Activated CD8-positive, alpha-beta T cell treated with anti-CD3 and anti-CD28 coated beads for 36 hours (primary cell): Measurements from ENCODE around the gene OPN1MW. TPM values are rescaled to one million over a fixed set of nuclear protein-coding genes. Genes with fewer than 3 reads are reported as not detected.
"Not testable (repeated sequence)": the region's sequence is repeated elsewhere in the genome, so short reads cannot be mapped to it uniquely, and the experiment has no call there.

Experiments used
- ATAC-seq: fragments of 200-7000 bp; cut with Tn5 transposase; one replicate; pipeline ENCODE4 v1.10.0; 2021; ENCODE audit warnings: mild to moderate bottlenecking, moderate library complexity
- CTCF ChIA-PET: fragments of 350-600 bp; sonication (Branson Sonifier 250); formaldehyde crosslinking; loops from one replicate; lab custom pipeline; 2021; ENCODE audit warnings: antibody characterized with exemption; lab: Charles Lee
- POLR2A ChIA-PET: fragments of 350-600 bp; sonication (Branson Sonifier 250); formaldehyde crosslinking; loops from one replicate; lab custom pipeline; 2021; ENCODE audit warnings: antibody characterized with exemption; lab: Charles Lee
- DNase-seq: peaks from one replicate; pipeline ENCODE4 v3.0.0-alpha.2; 2020
- H3K27ac Mint-ChIP-seq: one replicate; pipeline ENCODE4 v1.8.0; 2021; ENCODE audit warnings: mild to moderate bottlenecking, mixed read lengths
- H3K27me3 Mint-ChIP-seq: one replicate; pipeline ENCODE4 v1.8.0; 2021; ENCODE audit warnings: mixed read lengths
- H3K36me3 Mint-ChIP-seq: one replicate; pipeline ENCODE4 v1.8.0; 2021; ENCODE audit warnings: low read depth, mixed read lengths
- H3K4me1 Mint-ChIP-seq: one replicate; pipeline ENCODE4 v1.8.0; 2021; ENCODE audit warnings: low read depth, mixed read lengths
- H3K4me3 Mint-ChIP-seq: one replicate; pipeline ENCODE4 v1.8.0; 2021; ENCODE audit warnings: mild to moderate bottlenecking, moderate library complexity, mixed read lengths
- H3K9me3 Mint-ChIP-seq: one replicate; pipeline ENCODE4 v1.8.0; 2021; ENCODE audit warnings: mixed read lengths
- intact Hi-C: fragments of 100-400 bp; cut with micrococcal nuclease; formaldehyde crosslinking; loops from one replicate; pipeline ENCODE4 v1.10.0; 2022
- total RNA-seq, 2 experiments: library from RNA; stranded (reverse); gene quantifications; one replicate each; pipeline ENCODE4 v1.2.3, GENCODE V29; 2021
- TF ChIP-seq, protein P1 (sequence below): fragments of 200-600 bp; IDR thresholded peaks from one replicate; pipeline ENCODE4 v1.8.0; 2022; ENCODE audit warnings: antibody characterized with exemption, mild to moderate bottlenecking

The OPN1MW gene
- total RNA-seq, 2 experiments from 2014 or later, result not detected

GRCh38 chrX:154140742-154141141, 41.7 kb upstream of the OPN1MW start:
- no peaks in the 10 kb centered on the region for H3K36me3 Mint-ChIP-seq
- peaks cover 9% of the 10 kb centered on the region for H3K4me1 Mint-ChIP-seq
- CTCF ChIA-PET, result no interaction called here
- no peak for ATAC-seq
- no peak overlapping the region for H3K4me3 Mint-ChIP-seq
- POLR2A ChIA-PET, result no interaction called here
- DNase-seq, result no peak
- no peaks in the 10 kb centered on the region for H3K9me3 Mint-ChIP-seq
- no peak overlapping the region for H3K27ac Mint-ChIP-seq
- intact Hi-C loops, result no loop called here
- no peaks in the 10 kb centered on the region for H3K27me3 Mint-ChIP-seq
- TF ChIP-seq, protein P1, sequence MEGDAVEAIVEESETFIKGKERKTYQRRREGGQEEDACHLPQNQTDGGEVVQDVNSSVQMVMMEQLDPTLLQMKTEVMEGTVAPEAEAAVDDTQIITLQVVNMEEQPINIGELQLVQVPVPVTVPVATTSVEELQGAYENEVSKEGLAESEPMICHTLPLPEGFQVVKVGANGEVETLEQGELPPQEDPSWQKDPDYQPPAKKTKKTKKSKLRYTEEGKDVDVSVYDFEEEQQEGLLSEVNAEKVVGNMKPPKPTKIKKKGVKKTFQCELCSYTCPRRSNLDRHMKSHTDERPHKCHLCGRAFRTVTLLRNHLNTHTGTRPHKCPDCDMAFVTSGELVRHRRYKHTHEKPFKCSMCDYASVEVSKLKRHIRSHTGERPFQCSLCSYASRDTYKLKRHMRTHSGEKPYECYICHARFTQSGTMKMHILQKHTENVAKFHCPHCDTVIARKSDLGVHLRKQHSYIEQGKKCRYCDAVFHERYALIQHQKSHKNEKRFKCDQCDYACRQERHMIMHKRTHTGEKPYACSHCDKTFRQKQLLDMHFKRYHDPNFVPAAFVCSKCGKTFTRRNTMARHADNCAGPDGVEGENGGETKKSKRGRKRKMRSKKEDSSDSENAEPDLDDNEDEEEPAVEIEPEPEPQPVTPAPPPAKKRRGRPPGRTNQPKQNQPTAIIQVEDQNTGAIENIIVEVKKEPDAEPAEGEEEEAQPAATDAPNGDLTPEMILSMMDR, result no peak

- TF ChIP-seq, protein P1, result no peak
- H3K27me3 Mint-ChIP-seq, result no peaks in the 10 kb centered on the region
- no peak for ATAC-seq
- H3K27ac Mint-ChIP-seq, result no peak overlapping the region
- no peak overlapping the region for H3K4me3 Mint-ChIP-seq
- intact Hi-C loops, result no loop called here
- H3K4me1 Mint-ChIP-seq, result no peaks in the 10 kb centered on the region
- H3K9me3 Mint-ChIP-seq, result no peaks in the 10 kb centered on the region
- H3K36me3 Mint-ChIP-seq, result no peaks in the 10 kb centered on the region
- ChIA-PET POLR2A (no interaction called here), CTCF (no interaction called here)
- DNase-seq, result no peak
Observed at GRCh38 chrX:154142386-154142785, 40.0 kb upstream of the OPN1MW start.

DNA sequence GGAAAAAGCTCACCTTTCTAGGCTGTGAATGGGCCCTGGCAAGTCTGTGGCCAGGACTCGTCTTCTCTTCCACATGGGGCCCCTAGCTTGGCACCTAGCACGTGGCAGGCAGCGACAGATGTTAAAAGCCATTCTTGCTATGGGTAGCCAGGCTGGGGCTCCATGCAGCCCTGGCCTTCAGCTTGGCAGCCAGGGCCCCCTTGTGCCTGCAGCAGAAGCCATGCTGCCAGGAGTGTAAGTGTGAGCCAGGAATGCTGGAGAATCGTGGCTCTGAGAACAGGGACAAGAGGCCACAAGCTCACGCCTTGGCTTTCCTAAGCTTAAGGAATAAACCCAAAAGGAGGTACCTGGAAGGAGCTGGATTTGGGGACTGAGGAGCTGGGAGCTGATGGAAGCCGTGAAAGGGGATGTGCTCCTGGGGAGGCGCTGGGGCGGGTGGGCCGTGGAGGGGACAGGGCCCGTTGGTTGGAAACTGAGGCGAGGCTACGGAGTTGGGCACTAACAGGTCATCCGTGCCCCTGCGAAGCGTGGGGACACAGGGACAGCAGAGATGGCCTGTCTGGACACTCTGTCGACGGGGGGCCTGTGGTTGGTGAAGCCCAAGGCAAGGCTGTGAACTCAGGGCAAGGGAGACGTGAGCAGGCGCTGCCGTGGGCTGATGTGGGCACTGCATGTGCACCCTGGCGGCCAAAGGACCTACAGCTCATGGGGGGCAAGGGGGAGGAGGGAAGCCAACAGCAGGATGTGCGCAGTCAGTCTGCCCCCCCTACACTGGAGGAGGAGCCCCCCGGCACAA, 39.2 kb upstream of the OPN1MW start:
- ChIA-PET CTCF (no interaction called here), POLR2A (no interaction called here)
- H3K27me3 Mint-ChIP-seq, result no peaks in the 10 kb centered on the region
- TF ChIP-seq, protein P1, result no peak
- ATAC-seq (no peak), DNase-seq (no peak)
- no peaks in the 10 kb centered on the region for H3K36me3 Mint-ChIP-seq
- no peaks in the 10 kb centered on the region for H3K9me3 Mint-ChIP-seq
- no peak overlapping the region for H3K27ac Mint-ChIP-seq
- intact Hi-C loops, result no loop called here
- no peak overlapping the region for H3K4me3 Mint-ChIP-seq
- H3K4me1 Mint-ChIP-seq, result no peaks in the 10 kb centered on the region

GRCh38 chrX:154144010-154144409, 38.4 kb upstream of the OPN1MW start, which contains the start of gene OPN1LW:
Gene OPN1LW (plus strand): TSS chrX:154144243. CDS start chrX:154144284, 41 bp downstream.
- DNase-seq, H3K4me1 Mint-ChIP-seq, H3K36me3 Mint-ChIP-seq, H3K27me3 Mint-ChIP-seq, CTCF ChIA-PET, H3K27ac Mint-ChIP-seq, H3K9me3 Mint-ChIP-seq, H3K4me3 Mint-ChIP-seq, intact Hi-C loops, ATAC-seq, POLR2A ChIA-PET: not testable (repeated sequence)

- POLR2A ChIA-PET, CTCF ChIA-PET: not testable (repeated sequence)
Observed at GRCh38 chrX:154151030-154151429, 31.4 kb upstream of the OPN1MW start.

DNA sequence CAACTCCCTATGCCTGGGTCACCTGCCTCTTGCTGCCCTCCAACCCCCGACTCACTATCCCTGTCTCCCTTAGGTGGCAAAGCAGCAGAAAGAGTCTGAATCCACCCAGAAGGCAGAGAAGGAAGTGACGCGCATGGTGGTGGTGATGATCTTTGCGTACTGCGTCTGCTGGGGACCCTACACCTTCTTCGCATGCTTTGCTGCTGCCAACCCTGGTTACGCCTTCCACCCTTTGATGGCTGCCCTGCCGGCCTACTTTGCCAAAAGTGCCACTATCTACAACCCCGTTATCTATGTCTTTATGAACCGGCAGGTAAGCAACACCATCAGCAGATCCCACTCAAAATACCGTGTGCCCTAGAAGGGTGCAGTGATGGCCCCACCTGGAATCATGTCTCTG, 26.2 kb upstream of the OPN1MW start:
- CTCF ChIA-PET, intact Hi-C loops: not testable (repeated sequence)

More at GRCh38 chrX:154151030-154151429, 31.4 kb upstream of the OPN1MW start:
- H3K27me3 Mint-ChIP-seq, H3K9me3 Mint-ChIP-seq, H3K4me3 Mint-ChIP-seq, H3K4me1 Mint-ChIP-seq, H3K27ac Mint-ChIP-seq, intact Hi-C loops, DNase-seq, ATAC-seq, H3K36me3 Mint-ChIP-seq: not testable (repeated sequence)

GRCh38 chrX:154157207-154157606, 25.2 kb upstream of the OPN1MW start:
- H3K36me3 Mint-ChIP-seq, H3K9me3 Mint-ChIP-seq, H3K4me3 Mint-ChIP-seq, H3K27ac Mint-ChIP-seq, ATAC-seq, DNase-seq, intact Hi-C loops, H3K4me1 Mint-ChIP-seq, POLR2A ChIA-PET, H3K27me3 Mint-ChIP-seq, CTCF ChIA-PET: not testable (repeated sequence)

More for the DNA sequence above, 26.2 kb upstream of the OPN1MW start:
- H3K9me3 Mint-ChIP-seq, H3K4me1 Mint-ChIP-seq, DNase-seq, H3K4me3 Mint-ChIP-seq, H3K36me3 Mint-ChIP-seq, POLR2A ChIA-PET, H3K27me3 Mint-ChIP-seq, ATAC-seq, H3K27ac Mint-ChIP-seq: not testable (repeated sequence)

DNA sequence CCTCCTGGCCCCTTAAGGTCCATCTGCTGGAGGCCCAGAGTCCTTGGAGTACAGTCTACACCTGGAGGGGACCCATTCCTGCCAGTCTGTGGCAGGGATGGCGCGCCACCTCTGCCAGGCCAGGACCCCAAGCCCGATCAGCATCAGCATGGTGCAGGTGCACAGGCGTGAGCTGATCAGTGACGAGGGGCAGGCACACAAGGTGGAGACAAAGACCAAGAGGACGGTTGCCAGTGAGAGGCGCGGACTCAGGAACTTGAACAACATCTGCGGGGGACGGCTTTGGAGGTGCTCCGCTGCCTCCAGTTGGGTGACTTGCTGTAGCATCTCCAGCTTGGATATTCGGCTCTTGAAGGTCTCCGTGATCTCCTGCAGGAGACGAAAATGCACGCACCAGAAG, 23.1 kb upstream of the OPN1MW start:
- POLR2A ChIA-PET, intact Hi-C loops: not testable (repeated sequence)

GRCh38 chrX:154164902-154165301, 17.5 kb upstream of the OPN1MW start:
- POLR2A ChIA-PET, H3K4me1 Mint-ChIP-seq, H3K27ac Mint-ChIP-seq, intact Hi-C loops, H3K36me3 Mint-ChIP-seq, CTCF ChIA-PET, H3K9me3 Mint-ChIP-seq, H3K4me3 Mint-ChIP-seq, DNase-seq, ATAC-seq, H3K27me3 Mint-ChIP-seq: not testable (repeated sequence)

More for the DNA sequence above, 23.1 kb upstream of the OPN1MW start:
- H3K36me3 Mint-ChIP-seq, H3K9me3 Mint-ChIP-seq, H3K27me3 Mint-ChIP-seq, ATAC-seq, H3K4me3 Mint-ChIP-seq, DNase-seq, CTCF ChIA-PET, H3K27ac Mint-ChIP-seq, H3K4me1 Mint-ChIP-seq: not testable (repeated sequence)
